Neural progenitor cell (in vitro differentiated cells): ENCODE results near the gene SLC5A6. TPM values are rescaled to one million over a fixed set of nuclear protein-coding genes. Genes with fewer than 3 reads are reported as not detected.

Source experiments
- DNase-seq: peaks from one replicate; pipeline ENCODE4 v3.0.0-alpha.2; 2016; ENCODE audit warnings: low spot score
- H2AFZ ChIP-seq: fragments of 200-600 bp; sonication (generic); replicated peaks from 2 replicates; pipeline ENCODE4 v1.6.1; 2016; ENCODE audit warnings: antibody characterized with exemption
- H3F3A ChIP-seq: fragments of 200-600 bp; sonication (generic); 2 replicates; pipeline ENCODE4 v1.6.1; 2016; ENCODE audit warnings: antibody characterized with exemption, low read depth
- H3K27ac ChIP-seq: fragments of 200-600 bp; sonication (generic); 2 replicates; pipeline ENCODE4 v1.5.1; 2016; ENCODE audit warnings: mild to moderate bottlenecking
- H3K27me3 ChIP-seq: fragments of 200-600 bp; sonication (generic); 2 replicates; pipeline ENCODE4 v1.6.1; 2016; ENCODE audit warnings: mild to moderate bottlenecking, moderate library complexity
- H3K36me3 ChIP-seq: fragments of 200-600 bp; sonication (generic); 2 replicates; pipeline ENCODE4 v1.5.1; 2016
- H3K4me1 ChIP-seq: fragments of 200-600 bp; sonication (generic); 2 replicates; pipeline ENCODE4 v1.6.1; 2016; ENCODE audit warnings: mixed run types
- H3K4me2 ChIP-seq: fragments of 200-600 bp; sonication (generic); 2 replicates; pipeline ENCODE4 v1.6.1; 2016
- H3K4me3 ChIP-seq: fragments of 200-600 bp; sonication (generic); 2 replicates; pipeline ENCODE4 v1.5.1; 2016
- H3K79me2 ChIP-seq: fragments of 200-600 bp; sonication (generic); 2 replicates; pipeline ENCODE4 v1.6.1; 2016; ENCODE audit warnings: low read depth
- H3K9ac ChIP-seq: fragments of 200-600 bp; sonication (generic); 2 replicates; pipeline ENCODE4 v1.6.1; 2016
- H3K9me3 ChIP-seq: fragments of 200-600 bp; sonication (generic); 2 replicates; pipeline ENCODE4 v1.5.1; 2016; ENCODE audit warnings: low read depth
- H4K20me1 ChIP-seq: fragments of 200-600 bp; sonication (generic); 2 replicates; pipeline ENCODE4 v1.6.1; 2016; ENCODE audit warnings: low read depth
- H3K27ac Mint-ChIP-seq: 3 replicates; pipeline ENCODE4 v1.8.0; 2021; ENCODE audit warnings: mixed read lengths
- H3K27me3 Mint-ChIP-seq: 2 replicates; pipeline ENCODE4 v1.8.0; 2022; ENCODE audit warnings: low read depth, mild to moderate bottlenecking, inconsistent platforms, moderate library complexity, mixed read lengths; ENCODE audit not compliant: insufficient read depth
- H3K36me3 Mint-ChIP-seq: 3 replicates; pipeline ENCODE4 v1.8.0; 2021; ENCODE audit warnings: mixed read lengths
- H3K4me1 Mint-ChIP-seq: 3 replicates; pipeline ENCODE4 v1.8.0; 2021; ENCODE audit warnings: mixed read lengths
- H3K4me3 Mint-ChIP-seq: 3 replicates; pipeline ENCODE4 v1.8.0; 2021; ENCODE audit warnings: mild to moderate bottlenecking, moderate library complexity, mixed read lengths
- H3K9me3 Mint-ChIP-seq: 3 replicates; pipeline ENCODE4 v1.8.0; 2020; ENCODE audit warnings: mixed read lengths
- CTCF ChIP-seq: fragments of 200-600 bp; sonication (generic); IDR thresholded peaks from 2 replicates; pipeline ENCODE4 v1.5.1; 2017; ENCODE audit warnings: antibody characterized with exemption, mild to moderate bottlenecking
- EZH2 ChIP-seq: fragments of 200-600 bp; sonication (generic); IDR thresholded peaks from 2 replicates; pipeline ENCODE4 v1.6.1; 2017; ENCODE audit warnings: antibody characterized with exemption, mild to moderate bottlenecking, moderate library complexity
- EZH2phosphoT487 ChIP-seq: fragments of 200-600 bp; sonication (generic); IDR thresholded peaks from 2 replicates; pipeline ENCODE4 v1.6.1; 2017; ENCODE audit warnings: antibody characterized with exemption
- total RNA-seq: library from RNA; depleted of rRNA; stranded (reverse); fragments of >200 nt; gene quantifications from 2 replicates; pipeline ENCODE4 v1.2.3, GENCODE V29; 2015; ENCODE audit warnings: low replicate concordance

The SLC5A6 gene
- total RNA-seq, 1 donor from 2014 or later: 42.8 TPM

GRCh38 chr2:27225526-27225925 is 13.5 kb upstream of the SLC5A6 start:
- no peaks in the 10 kb centered on the region for H3F3A ChIP-seq
- H3K9me3 ChIP-seq: no peaks in the 10 kb centered on the region
- no peaks in the 10 kb centered on the region for H3K4me1 Mint-ChIP-seq
- H3K36me3 ChIP-seq: peaks cover 12% of the 10 kb centered on the region
- H3K27me3 Mint-ChIP-seq: peaks cover 8% of the 10 kb centered on the region
- no peaks in the 10 kb centered on the region for H3K9me3 Mint-ChIP-seq
- no peaks in the 10 kb centered on the region for H3K4me1 ChIP-seq
- H3K4me3 Mint-ChIP-seq: no peak overlapping the region
- H3K4me2 ChIP-seq: no peak overlapping the region
- peaks cover under 1% of the 10 kb centered on the region for H3K79me2 ChIP-seq
- H3K27me3 ChIP-seq: no peaks in the 10 kb centered on the region
- DNase-seq: no peak
- H2AFZ ChIP-seq: no peak overlapping the region
- H3K9ac ChIP-seq: no peak overlapping the region
- H4K20me1 ChIP-seq: no peaks in the 10 kb centered on the region
- no peak overlapping the region for H3K4me3 ChIP-seq
- no peak overlapping the region for H3K27ac ChIP-seq
- no peak overlapping the region for H3K27ac Mint-ChIP-seq
- TF ChIP-seq EZH2phosphoT487: no peak
- no peak for TF ChIP-seq CTCF
- TF ChIP-seq EZH2: no peak
- H3K36me3 Mint-ChIP-seq: peaks cover 36% of the 10 kb centered on the region

- Mint-ChIP-seq H3K4me1 (peaks cover 4% of the 10 kb centered on the region), H3K9me3 (no peaks in the 10 kb centered on the region), H3K36me3 (peaks cover 39% of the 10 kb centered on the region), H3K27me3 (peaks cover 6% of the 10 kb centered on the region), H3K4me3 (no peak overlapping the region), H3K27ac (no peak overlapping the region)
- H3F3A ChIP-seq: no peaks in the 10 kb centered on the region
- no peaks in the 10 kb centered on the region for H4K20me1 ChIP-seq
- H2AFZ ChIP-seq: no peak overlapping the region
- no peak for TF ChIP-seq EZH2
- TF ChIP-seq CTCF: no peak
- TF ChIP-seq EZH2phosphoT487: no peak
- peaks cover 16% of the 10 kb centered on the region for H3K36me3 ChIP-seq
- H3K4me1 ChIP-seq: peaks cover 2% of the 10 kb centered on the region
- H3K27ac ChIP-seq: no peak overlapping the region
- H3K79me2 ChIP-seq: peaks cover 21% of the 10 kb centered on the region
- H3K4me3 ChIP-seq: no peak overlapping the region
- no peak overlapping the region for H3K9ac ChIP-seq
- no peak for DNase-seq
- H3K9me3 ChIP-seq: no peaks in the 10 kb centered on the region
- H3K27me3 ChIP-seq: no peaks in the 10 kb centered on the region
- H3K4me2 ChIP-seq: no peak overlapping the region
These were observed 11.3 kb upstream of the SLC5A6 start for GRCh38 chr2:27223416-27223815.

GRCh38 chr2:27222407-27222806 is 10.3 kb upstream of the SLC5A6 start:
- H3K79me2 ChIP-seq: peaks cover 31% of the 10 kb centered on the region
- H3K4me3 ChIP-seq: no peak overlapping the region
- no peaks in the 10 kb centered on the region for H3F3A ChIP-seq
- peaks cover 7% of the 10 kb centered on the region for H3K4me1 ChIP-seq
- H2AFZ ChIP-seq: no peak overlapping the region
- H3K4me1 Mint-ChIP-seq: peaks cover 13% of the 10 kb centered on the region
- no peaks in the 10 kb centered on the region for H3K9me3 ChIP-seq
- H3K27ac Mint-ChIP-seq: no peak overlapping the region
- peaks cover 9% of the 10 kb centered on the region for H3K27me3 Mint-ChIP-seq
- TF ChIP-seq EZH2: no peak
- TF ChIP-seq EZH2phosphoT487: no peak
- TF ChIP-seq CTCF: no peak
- H3K9ac ChIP-seq: no peak overlapping the region
- H3K9me3 Mint-ChIP-seq: no peaks in the 10 kb centered on the region
- no peak overlapping the region for H3K4me3 Mint-ChIP-seq
- peaks cover 10% of the 10 kb centered on the region for H3K36me3 ChIP-seq
- H3K27me3 ChIP-seq: no peaks in the 10 kb centered on the region
- no peak for DNase-seq
- peaks cover 45% of the 10 kb centered on the region for H3K36me3 Mint-ChIP-seq
- H4K20me1 ChIP-seq: no peaks in the 10 kb centered on the region
- H3K27ac ChIP-seq: no peak overlapping the region
- no peak overlapping the region for H3K4me2 ChIP-seq
